NCI-H226 (cell line): ENCODE results near the gene ST3GAL3.

ENCODE experiments used
- DNase-seq: peaks from one replicate; pipeline ENCODE4 v3.0.0-alpha.2; 2015

ST3GAL3 gene

DNA sequence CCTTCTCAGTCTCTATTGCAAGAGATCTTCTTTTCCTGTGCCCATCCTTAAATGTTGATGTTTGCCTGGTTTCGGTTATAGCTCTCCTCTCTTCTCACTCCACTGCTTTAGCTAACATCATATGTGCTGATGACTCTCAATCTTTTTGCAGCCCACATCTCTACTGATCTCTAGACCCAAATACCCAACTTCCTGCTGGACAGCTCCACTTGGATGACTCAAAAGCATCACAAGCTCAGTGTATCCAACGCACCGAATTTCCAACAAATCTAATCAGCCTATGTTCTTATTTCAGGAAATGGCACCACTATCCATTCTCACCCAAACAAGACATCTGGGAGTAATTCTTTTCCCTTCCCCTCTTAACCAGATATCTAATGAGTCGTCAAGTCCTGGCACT, 147.1 kb downstream of the ST3GAL3 start:
- no peak for DNase-seq

DNA sequence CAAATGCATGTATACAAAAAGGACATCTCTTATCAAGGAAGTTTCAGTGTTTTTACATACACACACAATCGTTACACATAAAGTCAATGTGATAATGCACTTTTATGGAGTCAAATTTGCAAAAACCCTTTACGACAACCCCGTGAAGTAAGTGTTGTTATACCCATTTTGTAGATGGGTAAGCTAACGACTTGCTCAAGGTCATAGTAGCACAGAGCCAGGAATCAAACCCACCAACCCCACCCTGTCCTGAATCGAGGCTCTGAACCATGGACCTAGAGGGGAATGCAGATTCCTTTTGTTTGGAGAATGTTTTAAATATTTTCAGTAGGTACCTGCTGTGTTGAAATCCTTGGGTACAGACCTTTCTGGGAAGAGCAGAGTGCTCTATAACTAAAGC, 148.9 kb downstream of the ST3GAL3 start:
- no peak for DNase-seq

DNA sequence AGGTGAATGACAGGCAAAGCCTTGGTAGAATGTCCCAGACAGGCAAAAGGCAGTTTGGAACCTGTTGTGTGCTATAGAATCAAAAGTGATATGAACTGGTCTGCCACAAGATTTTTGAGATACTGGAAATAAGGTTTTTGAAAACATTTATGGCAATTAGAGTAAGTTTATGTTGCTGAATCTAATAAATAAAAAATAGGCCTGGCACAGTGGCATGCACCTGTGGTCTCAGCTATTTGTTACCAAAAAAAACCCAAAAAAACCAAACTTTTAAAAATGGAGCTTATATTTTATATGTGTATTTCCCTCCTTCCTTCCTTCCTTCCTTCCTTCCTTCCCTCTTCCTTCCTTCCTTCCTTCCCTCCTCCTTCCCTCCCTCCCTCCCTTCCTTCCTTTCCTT, 149.8 kb downstream of the ST3GAL3 start:
- no peak for DNase-seq

DNA sequence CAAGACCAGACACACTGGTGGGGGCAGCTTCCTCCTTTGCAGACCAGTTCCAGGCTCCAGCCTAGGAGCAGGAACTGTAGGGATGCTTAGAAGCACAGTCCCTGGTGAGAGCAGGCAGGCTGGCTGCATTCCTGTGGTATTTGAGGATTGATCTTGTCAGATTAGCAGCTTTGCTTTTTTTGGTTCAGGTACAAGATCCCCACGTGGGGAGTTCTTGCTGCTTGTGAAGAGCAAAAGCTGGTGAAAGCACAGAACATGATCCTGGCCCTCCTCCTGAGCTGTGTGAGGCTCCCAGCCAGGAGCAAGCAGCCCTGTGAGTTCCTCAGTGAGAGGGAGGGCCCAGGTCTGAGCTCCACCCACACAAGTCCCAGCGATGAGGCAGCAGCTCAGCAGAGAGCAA, 151.0 kb downstream of the ST3GAL3 start:
- peak; percentile 97 for DNase-seq

DNA sequence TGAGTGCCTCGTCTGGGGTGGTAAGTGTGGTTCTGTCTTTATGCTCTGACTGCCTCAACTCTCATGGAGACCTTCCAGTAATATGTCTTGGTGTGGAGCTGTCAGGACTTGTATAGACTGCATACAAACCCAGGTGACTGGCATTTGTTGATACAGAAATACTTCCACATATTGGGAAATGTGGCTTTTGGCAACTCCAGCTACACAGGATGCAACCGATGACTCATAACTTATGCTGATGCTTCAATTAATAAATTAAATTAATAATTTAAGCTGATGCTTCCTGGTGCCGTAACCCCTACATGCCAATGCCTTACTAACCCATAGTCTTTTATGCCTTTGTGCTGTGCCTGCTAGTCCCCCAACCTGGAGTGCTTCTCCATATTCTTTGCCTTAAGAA, 154.0 kb downstream of the ST3GAL3 start:
- DNase-seq = peak; percentile 48

DNA sequence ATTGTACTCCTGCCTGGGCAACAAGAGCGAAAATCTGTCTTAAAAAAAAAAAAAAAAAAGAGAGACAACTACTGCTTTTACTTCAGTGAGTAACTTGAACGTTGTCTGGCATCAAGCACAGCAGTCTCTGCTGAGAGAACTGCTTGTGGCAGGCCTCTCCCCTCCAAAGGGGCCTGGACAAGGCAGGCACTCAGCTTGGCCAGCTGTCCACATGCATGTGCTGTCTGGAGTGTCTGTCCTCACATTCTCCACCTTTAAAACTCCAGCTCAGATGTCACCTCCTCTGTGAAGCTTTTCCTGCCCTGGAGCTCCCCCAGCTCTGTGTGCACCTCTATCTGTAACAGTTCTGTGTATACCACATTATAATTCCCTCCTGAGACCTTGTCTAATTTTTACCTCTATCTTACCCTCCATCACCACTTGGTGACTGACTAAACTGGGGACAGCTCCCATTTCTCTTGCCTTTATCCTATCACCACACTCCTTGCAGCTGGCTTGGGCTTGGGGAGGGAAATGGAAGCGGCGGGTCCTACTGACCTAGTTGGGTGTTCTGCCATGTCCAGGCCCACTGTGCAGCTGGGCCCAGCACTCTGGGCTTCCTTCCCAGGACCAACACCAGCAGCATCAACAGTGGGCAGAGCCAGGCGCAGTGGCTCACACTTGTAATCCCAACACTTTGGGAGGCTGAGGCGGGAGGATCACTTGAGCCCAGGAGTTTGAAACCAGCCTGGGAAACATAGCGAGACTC, 154.8 kb downstream of the ST3GAL3 start:
- DNase-seq = no peak

DNA sequence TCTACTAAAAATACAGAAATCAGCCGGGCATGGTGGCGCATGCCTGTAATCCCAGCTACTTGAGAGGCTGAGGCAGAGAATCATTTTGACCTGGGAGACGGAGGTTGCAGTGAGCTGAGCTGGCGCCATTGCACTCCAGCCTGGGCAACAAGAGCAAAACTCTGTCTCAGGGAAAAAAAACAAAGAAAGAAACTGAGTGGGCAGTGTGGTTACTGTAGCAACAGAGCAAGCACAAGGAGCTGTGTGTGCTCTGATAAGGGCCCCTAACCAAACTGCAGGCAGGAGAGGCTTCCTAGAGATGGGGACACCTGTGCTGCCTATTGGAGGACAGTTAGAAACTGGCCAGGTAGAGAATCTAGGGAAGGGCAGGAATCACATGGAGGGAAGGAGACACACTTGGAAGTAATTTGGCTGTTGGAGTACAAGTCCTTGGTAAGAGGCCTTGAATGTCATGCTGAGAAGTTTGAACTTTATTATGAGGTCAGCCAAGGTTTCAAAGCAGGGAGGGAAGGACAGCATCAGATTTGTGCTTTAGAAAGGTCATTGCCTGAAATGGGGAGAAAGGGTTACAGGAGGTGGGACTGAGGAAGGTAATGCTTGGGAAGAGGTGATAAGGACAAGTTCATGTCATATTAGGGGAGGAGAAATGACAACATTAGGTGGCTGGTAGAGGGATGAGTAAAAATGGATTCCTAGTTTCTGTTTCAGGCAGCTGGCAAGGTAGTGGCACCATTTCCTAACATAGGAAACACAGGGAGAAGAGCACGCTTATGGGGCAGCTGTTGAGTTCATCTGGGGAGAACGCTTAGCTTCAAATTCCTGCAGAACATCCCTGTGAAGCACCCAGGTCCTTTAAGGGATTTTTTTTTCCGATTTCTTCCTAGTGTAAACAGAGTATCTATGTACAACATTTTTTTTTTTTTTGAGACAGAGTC, 157.0 kb downstream of the ST3GAL3 start:
- DNase-seq = no peak

DNA sequence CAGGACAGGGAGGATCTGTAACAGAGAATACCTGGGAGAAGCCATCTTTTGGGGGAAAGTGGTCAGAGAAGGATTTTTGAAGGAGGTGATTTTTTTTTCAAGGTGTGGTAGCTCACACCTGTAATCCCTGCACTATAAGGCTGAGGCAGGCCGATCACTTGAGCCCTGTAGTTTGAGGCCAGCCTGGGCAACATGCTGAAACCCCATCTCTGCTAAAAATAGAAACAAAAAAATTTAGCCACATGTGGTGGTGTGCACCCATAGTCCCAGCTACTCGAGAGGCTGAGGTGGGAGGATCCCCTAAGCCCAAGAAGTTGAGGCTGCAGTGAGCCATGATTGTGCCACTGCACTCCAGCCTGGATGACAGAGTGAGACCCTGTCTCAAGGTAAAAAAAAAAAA, 158.9 kb downstream of the ST3GAL3 start:
- DNase-seq = no peak

DNA sequence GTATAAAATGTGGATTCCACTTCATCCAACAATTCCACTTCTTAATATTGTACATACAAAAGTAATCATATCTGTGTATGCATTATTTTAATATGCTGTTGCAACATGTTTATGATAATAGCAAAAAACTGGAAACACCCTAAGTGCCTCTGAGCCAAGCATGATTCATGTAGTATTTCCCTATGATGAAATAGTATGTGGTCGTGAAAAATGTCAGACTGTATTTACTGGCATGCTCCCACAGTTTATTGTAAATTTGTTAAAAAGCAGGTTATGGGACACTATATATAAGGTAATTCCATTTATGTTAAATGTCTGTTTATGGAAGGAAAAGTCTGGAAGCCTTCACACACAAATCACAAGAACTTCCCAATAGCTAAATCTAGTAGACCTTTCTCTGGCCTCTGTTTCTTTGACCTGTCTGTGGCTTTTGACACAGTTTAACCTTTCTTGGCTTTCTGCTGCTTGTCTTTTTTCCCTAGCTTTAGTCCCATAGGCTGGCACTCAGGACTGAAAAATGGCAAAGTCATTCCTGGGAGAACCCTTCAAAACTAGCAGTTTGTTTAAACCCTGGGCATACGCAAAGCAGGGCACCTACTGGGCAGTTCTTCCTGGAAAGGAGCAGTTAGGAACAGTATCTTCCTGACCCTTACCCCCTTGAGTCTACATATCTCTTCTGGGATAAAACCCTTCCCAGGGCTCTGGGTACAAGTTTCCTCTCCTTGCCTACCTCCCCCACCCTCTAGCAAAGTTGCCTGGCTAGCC, 160.8 kb downstream of the ST3GAL3 start:
- DNase-seq = peak; percentile 45

DNA sequence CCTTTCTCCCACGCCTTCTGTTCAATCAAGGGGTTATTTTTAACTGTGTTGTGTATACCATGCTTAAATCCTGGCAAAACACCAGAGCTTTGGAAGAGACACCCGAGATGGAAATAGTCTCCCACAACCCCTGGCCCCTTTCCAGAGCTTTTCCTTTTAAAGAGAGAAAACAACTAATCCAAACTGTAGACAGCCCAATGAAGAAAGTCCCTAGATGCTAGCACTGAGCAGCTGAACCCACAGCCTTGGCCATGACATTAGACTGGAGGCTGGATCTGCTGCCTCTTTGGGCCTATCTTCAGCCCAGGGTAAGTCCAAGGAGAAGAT, 161.4 kb downstream of the ST3GAL3 start:
- DNase-seq = peak; percentile 26

DNA sequence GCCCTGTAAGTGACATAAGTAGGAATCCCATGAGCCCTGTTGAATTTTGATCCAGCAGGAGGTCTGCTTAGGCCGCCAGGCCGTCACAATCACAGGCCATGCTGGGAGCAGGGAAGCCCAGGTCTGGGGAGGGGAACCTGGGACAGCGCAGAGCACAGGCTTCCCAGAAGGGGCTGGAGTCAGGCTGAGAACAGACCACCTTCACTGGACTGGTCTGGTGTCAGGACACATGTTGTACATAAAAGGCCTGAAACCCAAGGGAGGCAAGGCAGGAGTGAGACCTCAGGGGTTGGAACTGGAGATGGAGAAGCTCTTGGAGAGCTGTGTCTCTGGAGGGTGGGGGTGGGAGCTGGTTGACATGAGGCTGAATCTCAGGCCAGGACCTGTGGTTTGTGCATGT, 163.0 kb downstream of the ST3GAL3 start:
- no peak for DNase-seq

DNA sequence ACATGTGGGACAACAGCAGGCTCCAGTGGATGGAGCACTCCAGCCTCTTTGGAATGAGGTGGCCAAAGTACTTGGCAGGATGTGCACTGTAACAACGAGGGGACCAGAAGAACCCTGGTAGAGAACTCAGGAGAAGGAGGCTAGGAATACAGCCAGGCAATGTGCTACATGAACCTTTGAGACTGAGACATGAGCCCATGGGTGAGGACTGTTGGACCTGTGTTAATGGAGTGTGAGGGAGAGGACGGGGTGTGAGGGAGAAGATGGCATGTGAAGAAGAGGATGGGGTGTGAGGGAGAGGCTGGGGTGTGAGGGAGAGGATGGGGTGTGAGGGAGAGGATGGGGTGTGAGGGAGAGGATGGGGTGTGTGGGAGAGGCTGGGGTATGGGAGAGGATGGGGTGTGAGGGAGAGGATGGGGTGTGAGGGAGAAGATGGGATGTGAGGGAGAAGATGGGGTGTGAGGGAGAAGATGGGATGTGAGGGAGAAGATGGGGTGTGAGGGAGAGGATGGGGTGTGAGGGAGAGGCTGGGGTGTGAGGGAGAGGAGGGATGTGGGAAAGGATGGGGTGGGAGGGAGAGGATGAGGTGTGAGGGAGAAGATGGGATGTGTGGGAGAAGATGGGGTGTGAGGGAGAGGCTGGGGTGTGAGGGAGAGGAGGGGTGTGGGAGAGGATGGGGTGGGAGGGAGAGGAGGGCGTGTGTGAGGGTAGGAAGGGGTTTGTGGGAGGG, 164.0 kb downstream of the ST3GAL3 start:
- no peak for DNase-seq

DNA sequence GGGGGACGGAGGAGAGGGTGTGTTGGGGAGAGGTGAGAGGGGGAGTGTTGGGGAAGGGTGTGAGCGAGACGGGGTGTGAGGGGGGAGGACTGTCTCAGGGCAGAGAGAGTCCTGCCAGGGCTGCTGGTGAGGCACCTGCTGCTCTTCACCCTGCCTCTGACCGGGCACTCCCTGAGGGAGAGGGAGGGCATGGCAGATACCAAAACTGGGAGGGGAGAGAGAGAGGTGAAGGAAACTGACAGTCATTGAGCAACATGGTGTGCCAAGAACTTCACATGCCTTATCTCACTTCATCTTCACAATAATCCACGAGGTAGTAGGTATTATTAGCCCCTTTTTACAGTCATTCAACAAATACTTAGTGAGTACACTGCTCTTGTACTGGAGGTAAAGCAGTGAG, 164.9 kb downstream of the ST3GAL3 start:
- DNase-seq = peak; percentile 60

DNA sequence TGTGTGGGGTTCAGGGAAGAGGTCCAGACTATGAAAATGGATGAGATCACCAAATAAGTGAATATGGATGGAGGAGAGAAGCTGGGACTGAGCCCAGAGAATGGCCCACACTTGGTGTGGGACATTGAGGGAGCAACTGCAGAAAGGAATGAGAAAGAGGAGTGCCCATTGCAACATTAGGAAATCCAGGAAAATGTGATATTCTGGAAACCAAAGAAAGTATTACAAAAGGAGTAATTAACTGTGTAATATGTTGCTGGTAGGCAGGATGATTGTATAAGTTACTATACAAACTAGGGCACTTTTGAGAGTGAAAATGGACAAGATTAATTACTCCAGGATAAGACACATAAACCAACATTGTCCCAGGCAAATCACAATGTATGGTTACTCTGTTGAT, 166.5 kb downstream of the ST3GAL3 start:
- DNase-seq = no peak

DNA sequence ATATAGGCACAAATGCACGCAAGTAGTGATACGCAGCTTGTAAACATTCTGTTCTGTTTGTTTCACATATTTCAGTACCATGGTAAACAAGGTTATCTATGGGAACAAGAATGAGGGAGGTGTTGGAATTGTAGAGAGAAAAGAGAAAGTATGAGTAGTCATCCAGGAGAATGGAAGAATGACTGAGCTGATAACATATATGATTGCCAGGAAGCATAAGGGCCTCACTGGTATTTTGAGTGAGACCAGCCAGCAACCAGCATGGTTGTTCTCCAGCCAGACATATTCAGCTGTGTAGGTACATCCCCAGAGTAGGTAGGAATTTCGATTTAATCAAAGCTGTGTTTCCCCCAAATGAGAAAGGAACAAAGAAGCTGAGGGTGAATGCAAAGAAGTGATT, 167.4 kb downstream of the ST3GAL3 start:
- peak; percentile 61 for DNase-seq

DNA sequence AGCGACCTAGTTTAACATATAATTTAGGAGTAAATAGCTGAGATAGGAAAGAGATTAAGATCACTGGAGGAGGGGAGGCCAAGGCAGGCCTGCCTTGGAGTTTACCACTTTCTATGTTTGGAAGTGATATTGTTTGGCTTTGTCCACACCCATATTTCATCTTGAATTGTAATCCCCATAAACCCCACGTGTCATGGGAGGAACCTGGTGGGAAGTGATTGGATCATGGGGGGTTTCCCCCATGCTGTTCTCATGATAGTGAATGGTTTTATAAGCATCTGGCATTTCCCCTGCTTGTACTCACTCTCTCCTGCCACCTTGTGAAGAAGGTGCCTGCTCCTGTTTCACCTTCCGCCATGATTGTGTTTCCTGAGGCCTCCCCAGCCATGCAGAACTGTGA, 168.0 kb downstream of the ST3GAL3 start:
- no peak for DNase-seq

DNA sequence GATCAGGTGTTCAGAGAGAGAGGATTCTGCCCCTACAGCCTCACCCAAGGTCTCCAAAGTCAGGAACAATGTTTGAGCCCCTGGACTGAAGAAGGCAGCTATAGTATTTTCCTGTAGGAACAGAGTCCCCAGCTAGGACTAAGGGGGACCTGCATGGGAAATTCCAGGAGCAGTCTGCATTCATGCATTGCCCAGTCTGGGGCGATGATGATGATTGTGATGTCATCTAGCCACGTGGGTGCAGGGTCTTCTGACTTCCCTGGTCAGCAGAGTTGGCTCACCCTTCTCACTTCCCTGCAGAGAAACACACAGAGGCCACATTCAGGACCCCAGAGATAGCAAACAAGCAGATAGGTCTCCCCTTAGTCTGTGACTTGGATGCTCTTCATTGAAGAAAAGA, 169.8 kb downstream of the ST3GAL3 start:
- no peak for DNase-seq

DNA sequence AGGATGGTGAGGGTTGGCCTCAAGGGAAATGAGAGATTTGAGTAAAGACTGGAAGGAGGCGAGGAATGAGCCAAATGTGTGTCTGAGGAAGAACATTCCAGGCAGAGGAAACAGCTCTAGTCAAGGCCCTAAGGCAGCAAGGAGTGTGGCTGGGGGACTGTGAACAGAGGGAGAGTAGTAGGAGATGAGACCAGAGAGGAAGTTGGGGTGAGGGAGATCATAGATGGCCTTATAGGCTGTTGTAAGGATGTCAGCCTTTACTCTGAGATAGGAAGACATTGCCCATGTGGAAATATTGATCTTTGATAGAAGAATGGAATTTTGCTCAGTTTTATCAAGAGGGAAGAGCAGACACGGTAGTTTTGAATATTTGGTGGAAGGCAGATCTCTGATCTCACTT, 171.1 kb downstream of the ST3GAL3 start:
- no peak for DNase-seq

DNA sequence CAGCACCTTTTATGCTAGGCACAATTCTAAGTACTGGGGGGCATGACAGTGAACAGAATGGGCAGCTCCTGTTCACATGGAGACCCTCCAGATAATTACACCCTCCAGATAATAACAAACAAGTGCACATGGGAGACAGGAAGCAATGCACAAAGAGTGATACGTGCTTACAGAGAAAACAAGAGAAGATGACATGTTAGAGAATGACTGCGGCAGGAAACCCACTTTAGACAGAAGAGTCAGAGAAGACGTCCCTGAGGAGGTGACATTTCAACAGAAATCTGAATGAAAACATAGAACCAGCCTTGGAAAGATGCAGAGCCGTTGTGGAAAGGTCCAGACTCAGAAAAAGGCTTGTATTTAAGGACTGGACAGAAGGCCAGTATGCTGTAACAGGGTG, 171.5 kb downstream of the ST3GAL3 start:
- DNase-seq = no peak

DNA sequence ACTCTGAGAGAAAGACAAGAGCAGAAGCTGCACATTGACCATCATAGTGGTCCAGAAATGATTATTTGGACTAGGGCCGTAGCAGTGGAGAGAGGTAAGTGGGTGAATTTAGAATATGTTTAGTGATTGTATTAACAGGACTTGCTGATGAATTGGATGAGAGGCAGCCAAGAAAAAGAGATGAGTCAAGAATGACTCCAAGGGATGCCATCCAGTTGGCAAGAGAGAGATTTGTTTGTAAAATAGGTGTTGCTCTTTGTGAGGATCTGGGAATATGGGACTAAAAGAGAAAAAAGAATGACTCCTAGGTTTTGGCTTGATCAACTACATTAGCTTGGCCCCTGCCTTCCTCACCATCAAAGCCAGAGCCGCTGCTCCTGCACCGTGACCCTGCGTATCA, 172.1 kb downstream of the ST3GAL3 start:
- DNase-seq = peak; percentile 57

DNA sequence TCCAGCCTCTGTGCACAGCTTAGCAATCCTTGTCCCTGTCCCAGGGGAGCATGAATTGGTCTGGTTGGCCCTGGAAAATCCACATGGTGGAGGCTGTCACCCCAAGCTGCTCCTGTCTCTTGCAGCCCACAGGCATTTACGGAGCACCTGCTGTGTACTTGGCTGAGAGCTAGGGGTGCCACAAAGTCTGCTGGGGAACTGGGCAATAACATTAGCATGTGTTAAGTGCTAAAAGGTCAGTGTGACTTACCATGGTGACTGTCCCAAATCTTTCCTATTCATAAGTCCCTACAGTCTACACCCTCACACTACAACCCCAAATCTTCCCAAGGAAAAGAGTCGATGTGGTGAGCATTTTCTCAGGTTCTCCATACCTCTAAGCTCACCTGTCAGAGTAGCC, 172.7 kb downstream of the ST3GAL3 start:
- DNase-seq = no peak

DNA sequence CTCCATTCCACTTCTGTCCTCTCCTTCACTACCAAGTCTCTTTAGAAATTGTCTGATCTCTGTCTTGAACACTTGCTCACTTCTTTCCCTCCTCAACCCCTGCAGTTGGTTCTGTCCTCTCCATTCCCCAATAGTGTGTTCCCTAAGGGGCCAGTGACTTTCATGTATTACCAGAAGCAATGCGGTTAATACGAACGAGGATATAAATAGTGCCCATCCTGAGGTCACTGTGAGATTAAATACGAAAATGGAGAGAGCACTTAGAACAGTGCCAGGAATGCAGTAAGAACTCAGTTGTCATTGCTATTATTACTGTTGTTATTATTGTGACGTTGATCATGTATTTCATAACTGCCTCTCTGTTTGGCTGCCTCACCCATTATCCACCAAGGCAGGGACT, 173.3 kb downstream of the ST3GAL3 start:
- no peak for DNase-seq

DNA sequence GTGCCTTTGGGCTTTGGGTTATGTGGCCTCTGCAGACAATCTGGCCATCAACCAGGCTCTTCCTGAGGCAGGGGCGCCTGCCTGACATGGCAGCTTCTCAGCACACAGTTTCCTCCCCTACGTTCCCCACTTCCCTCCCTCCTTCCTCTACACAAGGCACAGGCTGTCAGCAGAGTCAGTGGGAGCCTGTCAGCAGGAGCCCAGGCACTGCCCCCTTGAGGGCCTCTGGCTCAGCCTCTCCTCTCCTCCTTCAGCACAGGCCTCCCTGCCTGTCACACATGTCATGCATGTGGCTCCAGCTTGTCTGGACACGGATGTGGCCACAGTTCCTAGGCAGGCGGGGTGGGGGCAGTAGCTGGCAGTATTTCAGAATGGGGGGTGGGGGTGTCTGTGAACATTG, 174.1 kb downstream of the ST3GAL3 start:
- DNase-seq = no peak
